Inflammatory macrophage (primary cell): ENCODE measurements around the gene CIITA.

Source experiments
- DNase-seq, 2 donors: peaks; one replicate each; pipeline ENCODE4 v3.0.0-alpha.2; 2020 to 2022

CIITA gene

DNA sequence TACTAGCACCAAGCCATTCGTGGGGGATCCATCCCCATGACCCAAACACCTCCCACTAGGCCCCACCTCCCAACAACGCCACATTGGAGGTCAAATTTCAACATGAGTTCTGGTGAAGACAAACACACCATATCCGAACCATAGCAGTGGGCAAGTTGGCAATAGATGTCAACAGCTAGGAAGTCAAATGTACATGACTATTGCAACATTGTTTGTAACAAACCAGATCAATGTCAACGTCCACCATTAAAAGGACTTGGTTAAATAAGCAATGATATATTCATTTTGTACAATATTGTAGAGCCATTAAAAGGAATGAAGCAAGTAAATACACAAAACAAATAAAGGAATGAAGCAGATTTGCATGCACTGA lies 26.5 kb upstream of the CIITA start:
- DNase-seq = no peak

DNA sequence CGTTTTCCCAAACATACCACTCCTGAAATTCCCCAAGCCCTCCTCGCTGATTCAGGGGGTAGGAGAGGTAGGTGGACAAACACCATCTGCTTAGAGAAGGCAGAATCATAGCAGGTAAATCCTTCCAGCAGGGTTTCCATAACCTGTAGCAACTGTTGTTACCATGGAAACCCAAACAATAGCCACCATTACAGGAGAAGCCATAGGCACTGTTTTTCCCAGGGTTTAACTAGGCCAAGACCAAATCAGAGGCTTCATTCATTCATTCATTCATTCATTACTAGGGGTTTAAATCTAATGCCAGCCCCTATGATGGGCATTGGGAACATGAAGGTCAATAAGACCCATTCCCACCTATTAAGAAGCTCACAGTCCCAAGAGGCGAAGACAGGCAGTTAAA lies 25.5 kb upstream of the CIITA start:
- DNase-seq = no peak

DNA sequence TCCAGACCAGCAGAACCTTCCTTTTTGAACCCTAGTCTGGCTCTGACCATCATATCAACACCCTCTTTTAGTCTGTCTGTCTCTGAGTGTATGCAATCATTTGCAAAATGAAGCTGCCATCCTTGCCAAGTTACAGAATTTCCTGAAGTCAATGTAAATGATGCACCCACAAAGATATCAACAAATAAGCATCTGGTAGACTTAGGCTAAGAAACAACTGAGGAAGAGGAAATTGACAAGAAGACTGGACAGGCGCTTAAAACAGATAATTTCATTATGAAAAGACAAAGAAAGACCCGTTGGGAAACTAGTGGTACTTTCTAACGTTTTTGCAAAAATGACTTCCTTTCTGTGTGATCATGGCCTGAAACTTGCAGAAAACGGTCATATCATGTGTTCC lies 24.7 kb upstream of the CIITA start:
- DNase-seq = peak in 1 of 2 donors; percentile 59

DNA sequence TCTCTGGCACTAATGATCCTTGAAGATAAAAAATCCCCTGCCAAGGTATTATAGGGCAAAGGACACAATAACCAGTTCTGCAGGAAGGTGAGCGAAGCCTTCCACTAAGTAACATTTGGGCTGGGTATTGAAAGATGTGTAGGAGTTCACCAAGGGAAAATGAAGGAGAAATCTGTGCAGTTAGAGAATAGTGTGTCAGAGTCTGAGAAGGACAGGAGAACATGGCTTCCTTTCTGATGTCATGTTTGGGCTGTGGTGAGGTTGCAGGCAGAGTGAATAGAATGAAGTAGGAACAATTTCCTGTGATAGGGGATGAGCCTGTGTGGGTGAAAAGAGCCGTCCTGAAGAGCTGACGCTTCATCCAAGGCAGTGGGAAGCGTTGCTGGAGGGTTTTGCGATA lies 24.1 kb upstream of the CIITA start:
- peak in 1 of 2 donors; percentile 34 for DNase-seq

DNA sequence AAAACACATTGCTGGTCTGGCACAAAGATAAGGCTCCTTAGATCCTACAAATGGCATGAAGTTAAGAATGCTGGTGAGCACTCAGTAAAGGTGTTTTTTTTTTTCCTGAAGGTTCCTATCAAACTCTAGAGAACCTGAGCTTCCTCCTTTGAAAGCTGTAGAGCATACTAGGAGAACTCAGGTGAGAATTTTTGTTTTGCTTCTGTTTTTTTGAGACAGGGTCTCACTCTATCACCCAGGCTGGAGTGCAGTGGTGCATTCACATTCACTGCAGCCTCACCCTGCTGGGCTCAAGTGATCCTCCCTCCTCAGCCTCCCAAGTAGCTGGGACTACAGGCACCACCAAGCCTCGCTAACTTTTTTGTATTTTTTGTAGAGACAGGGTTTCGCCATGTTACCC lies 21.0 kb upstream of the CIITA start:
- DNase-seq = no peak

DNA sequence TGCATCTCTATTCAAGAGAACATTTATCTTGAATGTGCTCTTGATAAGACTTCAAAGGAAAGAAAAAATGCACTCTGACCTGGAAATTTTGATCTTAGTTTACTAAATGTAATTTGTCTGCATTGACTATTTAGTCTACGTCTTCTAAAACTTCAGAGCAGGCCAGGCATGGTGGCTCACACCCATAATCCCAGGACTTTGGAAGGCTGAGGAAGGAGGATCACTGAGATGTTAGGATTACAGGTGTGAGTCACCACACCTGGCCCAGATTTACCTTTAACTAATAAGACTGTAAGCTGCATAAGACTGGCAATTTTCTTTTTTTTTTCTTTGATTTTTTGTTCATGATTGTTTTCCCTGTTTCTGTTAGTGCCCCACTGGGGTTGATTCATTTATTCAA lies 18.8 kb upstream of the CIITA start:
- no peak for DNase-seq

DNA sequence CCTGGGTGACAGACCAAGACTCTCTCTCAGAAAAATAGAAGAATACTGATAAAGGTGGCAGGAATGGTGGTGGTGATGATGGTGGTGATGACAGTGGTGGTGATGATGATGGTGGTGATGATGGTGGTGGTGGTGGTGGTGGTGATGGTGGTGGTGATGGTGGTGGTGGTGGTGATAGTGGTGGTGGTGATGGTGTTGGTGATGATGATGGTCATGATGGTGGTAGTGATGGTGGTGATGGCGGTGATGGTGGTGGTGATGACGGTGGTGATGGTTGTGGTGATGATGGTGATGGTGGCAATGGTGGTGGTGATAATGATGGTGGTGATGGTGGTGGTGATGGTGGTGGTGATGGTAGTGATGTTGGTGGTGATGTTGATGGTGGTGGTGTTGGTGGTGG lies 18.0 kb upstream of the CIITA start:
- DNase-seq = no peak

DNA sequence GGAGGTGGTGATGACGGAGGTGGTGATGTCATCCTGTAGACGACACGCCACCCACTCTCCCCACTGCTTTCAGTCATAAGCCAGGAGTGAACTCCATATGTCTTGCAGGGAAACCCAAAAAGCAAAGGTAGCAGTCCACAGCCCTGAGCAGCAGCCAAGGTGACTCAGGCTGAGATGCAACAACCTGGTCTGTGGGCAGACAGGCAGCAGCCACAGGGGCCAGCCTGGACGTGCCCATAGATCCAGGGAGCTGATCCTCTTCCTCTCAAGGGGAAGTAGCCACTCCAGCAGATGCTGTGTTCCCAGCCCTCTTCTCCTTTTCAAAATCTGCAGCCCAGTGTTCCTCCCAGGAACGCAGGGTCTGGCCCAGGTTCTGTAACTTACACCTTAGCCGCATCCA lies 17.3 kb upstream of the CIITA start:
- DNase-seq = peak in 1 of 2 donors; percentile 23

DNA sequence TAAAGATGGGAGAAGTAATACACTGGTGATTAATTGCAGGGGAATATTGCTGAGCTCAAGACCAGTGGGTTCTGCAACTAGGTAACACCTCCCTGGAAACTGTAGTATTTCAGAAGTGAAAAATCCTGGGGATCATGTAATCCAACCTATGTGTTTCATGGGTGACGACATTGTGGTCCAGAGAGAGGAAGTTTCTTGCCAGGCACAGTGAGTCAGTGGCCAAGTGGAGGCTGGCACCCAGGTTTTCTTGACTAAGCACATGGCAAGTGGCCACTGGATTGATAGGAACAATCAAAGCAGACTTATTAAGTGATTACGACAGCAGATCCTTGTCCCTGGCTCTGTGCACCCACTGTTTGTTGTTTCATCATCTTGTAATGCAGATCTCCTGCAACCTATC lies 14.6 kb upstream of the CIITA start:
- DNase-seq = peak; percentile 92 to 93

DNA sequence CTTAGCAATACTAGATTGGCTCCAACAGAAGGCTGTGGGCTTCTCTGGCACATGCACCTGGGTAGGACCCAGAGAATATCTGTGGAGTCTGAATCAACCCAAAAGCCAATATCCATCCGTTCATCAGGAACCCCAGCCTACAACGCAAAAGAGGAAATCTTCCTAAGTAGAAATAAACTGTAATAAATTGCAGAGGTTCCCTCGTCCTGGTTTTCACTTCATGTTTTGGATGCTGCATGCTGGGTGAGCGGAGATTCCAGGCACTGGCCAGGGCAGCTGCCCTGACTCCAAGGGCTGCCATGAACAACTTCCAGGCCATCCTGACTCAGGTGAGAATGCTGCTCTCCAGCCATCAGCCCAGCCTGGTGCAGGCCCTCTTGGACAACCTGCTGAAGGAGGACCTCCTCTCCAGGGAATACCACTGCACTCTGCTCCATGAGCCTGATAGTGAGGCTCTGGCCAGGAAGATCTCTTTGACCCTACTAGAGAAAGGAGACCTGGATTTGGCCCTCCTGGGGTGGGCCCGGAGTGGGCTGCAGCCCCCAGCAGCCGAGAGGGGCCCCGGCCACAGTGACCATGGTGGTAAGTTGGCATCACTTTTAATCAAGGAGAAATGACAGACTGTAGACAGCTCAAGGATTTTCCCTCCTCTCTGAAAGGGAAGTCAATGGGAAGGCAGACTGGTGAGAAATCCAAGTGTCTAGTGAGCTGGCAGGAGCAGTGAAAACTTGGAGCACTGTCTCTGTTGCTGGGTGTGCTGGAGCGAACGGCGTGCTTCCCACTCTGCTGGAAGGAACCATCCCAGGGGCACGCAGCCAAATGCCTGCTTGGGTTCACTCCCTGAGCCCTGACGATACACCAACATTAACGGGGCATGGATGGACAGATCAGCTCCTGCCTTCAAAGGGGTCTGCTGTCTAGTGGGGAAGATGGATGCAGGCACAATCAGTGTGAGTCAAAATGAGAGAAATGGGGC lies 10.7 kb upstream of the CIITA start:
- DNase-seq = peak in 1 of 2 donors; percentile 26

DNA sequence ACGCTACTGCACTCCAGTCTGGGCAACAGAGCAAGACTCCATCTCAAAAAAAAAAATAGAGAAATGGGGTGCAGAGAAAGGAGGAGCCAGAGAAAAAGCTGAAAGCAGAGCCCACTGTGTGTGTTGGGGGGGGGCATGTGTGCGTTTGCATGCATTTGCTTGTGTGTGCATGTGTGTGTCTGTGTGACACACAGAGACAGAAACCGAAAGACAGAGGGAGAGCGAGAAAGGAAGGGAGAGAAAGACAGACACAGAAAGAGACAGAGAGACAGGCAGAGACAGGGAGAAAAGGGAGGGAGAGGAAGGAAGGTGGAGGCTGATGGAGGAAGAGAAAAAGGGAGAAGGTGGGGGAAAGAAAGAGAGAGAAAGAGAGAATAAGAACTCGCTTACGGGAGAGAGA lies 9.8 kb upstream of the CIITA start:
- no peak for DNase-seq

DNA sequence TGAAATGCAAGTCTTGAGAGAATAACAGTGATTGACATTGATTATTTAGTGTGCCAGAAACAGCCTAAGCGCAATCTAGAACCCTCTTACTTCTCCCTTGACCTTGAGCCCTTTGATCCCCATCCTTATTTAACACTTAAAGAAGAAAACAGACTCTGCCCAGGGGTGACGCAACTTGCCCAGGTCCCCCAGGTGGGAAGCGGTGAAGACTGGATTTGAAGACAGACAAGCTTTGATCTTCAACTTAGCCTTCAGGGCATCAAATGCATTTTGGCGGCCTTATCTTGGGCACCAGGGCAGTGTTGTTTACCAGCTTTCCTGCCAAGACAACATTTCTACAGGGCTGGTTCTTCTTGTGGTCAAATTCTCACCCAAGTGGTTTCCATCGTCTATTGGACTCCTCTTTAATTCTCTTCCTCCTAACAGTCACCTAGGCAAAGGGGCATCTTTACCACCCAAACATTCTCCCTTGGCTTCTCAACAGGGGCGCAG lies 8.9 kb upstream of the CIITA start:
- DNase-seq = no peak

DNA sequence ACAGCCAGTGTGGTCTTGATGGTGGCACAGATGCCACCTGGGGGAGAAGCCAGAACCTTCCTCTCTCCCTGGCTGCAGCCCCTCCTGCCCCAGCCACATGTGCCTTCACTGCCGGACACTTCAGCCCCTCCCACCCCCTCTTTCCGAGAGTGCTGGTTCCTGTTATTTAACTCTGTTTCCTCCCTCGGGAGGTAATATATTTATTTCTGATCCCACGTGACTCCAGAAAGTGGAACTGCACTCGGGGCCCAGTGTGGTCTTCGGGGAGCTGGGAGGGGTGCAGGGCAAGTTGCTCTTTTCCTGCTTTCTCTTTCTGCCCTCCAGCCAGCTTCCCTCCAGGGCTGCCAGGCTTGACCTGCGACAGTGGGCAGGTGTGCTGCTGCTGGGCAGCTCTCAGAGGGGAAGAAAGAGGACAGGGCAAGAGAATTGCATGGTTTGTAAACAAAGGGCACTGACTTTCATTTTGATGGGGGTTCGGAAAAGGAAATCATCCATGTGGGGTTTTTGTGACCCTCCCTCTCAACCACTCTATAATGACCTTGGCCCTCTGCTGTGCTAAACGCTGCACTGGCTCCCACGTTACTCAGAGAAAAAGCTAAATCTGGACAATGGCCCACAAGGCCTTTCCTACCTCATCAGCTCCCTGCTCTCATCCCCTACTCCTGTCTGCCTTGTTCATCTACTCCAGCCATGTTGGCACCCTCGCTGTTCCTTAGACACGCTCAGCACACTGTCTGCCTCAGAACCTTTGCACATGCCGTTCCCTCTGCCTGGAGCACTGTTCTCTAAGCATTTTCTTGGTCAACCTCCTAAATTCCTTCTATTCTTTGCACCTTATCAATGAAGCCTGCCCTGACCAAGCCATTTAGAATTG lies 8.2 kb upstream of the CIITA start:
- DNase-seq = peak; percentile 80 to 84

DNA sequence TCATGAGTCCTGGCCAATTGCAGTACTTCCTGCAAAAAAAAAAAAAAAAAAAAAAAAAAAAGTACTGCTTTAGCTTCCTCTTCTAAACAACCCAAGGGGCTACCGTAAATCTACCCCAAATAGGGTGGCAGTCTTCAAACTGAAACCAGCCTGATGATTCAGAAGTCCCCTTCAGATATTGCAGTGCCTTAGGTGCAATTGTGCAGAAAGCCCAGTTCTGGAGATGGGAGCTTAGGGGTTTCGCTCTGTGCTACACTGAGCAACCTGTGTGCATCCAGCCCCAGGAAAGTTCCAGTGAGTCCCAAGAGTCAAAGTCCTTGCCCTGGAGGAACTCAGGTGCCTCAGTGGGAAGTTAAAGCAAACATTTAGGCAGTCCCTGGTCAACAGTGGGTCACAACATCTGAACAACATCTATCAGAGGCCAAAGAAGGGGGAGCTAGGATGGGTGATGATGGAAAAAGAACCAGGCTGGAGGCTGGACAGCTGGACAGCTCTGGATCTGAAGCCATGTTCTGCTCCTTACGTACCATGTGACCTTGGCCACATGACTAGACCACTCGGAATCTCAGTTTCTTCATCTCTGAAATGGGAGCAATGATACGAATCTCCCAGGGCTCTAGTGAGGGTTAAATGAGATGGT lies 6.7 kb upstream of the CIITA start:
- DNase-seq = no peak

DNA sequence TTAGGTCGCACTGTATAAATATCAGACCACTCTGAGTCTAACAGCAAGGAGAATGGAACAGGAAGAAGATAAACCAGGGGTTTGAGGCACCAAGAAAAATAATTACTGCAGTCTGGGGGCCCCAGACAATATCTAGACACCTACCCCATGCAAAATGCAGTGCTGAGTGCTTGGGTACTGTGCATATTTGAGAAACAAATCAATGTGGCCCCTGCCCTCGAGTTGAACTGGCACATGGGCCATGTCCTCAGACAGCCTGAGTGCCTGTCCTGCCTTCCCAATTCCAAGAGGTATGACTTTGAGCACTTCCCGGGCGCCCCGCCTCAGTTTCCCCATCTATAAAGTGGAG lies 6.2 kb upstream of the CIITA start:
- no peak for DNase-seq

DNA sequence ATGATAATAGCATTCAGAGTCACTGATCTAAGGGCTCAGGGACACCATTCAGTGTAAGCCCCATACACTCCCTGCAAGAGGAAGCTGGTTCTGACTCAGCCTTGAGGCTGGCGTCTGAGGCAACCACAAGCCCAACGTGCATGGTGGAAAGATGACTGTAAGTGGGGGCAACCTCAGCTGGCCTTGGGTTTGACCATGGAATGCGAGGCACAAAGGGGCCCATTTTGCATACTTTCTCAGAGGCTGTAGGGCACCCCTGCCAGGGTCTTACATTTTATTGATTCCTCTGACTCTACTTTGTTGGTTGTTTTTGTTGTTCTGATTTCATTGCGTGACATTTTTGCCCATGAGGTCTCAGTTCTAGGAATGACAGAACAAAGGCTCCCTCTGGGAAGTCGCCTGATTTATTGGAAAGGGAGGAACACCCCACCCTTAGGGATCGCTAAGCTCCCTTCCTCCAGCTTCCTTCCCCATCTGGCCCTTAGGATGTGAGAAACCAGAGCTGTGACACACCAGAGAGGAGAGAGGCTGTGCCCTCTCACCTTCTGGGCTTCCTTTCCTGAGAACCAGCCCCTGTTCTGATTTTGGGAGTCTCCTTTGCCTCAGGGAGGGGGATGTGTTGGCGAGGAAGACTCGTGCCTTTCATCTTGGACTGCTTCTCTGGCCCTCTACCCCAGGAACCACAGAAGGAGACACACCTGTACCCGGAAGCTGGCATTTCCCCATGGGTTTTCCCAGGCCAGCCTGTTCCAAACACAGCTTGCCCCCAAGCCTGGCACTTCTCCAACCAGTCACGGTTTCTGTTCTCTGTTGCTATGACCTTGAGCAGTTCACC lies 5.6 kb upstream of the CIITA start:
- DNase-seq = peak; percentile 90 to 92

DNA sequence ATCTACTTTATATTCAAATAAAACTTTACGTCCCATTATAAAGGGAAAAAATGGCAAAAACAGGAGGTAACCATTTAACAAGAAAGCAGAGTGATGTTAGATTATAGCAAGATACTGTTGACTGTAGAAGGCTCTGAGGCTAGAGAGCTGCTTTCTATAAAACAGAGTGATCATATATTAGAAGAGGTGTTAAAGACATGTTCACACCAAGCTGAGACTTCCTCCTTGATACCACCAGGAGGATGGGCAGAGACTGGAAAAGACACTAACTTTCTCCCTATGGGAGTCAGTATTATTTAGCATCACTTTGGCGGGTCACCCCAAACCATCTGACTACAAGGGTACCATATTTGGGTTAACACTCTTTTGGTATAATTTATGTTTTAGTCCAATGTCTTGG lies 687 bp upstream of the CIITA start:
- DNase-seq = no peak

DNA sequence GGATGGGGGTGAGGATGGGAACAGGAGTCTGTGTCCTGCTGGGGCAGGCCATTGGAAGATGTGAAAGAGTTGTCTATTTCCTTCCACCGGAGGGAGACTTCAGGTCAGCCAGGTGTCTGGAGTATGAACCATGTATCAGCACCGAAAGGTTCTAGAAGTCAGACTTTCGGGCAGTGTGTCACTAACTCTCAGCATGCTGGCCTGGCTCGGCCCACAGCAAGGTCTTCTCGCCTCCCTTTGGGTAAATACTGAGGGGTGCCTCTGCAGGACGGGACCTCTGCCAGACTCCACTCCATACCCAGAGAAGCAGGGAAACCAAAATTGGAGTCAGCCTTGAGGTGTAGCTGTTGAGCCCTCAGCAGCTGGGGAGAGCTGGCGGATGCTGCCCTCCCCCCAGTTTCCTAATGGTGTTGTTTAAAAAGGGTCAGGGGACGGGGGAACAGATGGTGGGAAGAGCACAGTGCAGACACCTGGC lies 507 bp downstream of the CIITA start:
- no peak for DNase-seq

DNA sequence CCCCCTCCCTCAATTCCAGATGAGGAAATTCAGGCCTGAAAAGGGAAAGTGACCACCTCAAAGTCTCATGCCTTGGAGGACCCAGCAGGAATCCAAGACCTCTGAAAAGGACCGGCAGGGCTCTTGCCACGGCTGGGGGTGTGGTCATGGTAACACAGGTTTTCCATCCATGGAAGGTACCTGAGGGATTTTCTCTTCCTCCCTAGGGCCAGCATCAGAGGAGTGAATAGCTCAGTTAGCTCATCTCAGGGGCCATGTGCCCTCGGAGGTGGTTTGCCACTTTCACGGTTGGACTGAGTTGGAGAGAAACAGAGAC lies 1.3 kb downstream of the CIITA start:
- DNase-seq = no peak

DNA sequence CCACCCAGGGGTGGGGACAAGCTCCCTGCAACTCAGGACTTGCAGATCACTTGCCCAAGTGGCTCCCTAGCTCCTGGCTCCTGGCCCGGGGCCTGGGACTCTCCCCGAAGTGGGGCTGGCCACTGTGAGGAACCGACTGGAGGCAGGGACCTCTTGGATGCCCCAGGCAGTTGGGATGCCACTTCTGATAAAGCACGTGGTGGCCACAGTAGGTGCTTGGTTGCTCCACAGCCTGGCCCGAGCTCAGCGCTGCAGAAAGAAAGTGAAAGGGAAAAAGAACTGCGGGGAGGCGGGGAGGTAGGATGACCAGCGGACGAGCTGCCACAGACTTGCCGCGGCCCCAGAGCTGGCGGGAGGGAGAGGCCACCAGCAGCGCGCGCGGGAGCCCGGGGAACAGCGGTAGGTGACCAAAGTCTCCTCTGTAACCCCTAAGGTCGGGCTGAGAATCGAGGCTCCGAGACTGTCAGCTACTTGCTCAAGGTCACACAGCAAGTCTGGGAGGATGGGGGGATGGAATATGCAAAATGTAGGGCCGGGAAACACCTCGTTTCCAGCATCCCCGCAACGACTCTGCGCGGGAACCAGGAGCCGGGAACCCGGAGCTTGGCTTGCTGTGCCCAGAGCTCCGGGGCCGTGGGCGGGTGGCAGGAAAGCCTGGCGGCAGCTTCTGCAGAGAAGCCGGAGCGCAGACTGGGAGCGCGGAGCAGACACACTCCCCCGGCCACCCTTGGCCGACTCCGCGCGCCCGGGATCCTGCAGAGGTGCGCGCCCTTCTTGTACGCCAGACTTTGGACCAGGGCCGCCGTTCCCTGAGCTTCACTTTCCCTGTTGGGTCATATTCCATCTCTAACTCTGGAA lies 1.9 kb downstream of the CIITA start:
- peak; percentile 58 to 72 for DNase-seq
